ENCODE measurements around the gene SCNN1B. TPM values are rescaled to one million over a fixed set of nuclear protein-coding genes. Genes with fewer than 3 reads are reported as not detected.

The SCNN1B gene
- total RNA-seq, 1 donor from 2014 or later: 38.3 TPM

DNA sequence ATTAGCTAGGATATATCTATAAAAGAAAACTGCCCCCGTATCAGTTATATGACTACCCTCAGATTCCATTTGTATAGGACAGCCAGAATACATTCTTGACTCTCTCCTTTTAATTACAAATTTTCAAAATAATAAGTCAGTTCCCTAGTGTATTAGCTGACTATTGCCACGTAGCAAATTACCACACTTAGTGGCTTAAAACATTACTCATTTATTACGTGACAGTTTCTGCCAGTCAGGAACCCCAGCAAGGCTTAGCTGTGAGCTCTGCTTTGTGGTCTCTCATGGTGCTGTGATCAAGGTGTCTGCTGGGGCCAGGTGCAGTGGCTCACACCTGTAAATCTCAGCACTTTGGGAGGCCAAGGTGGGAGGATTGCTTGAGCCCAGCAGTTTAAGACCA lies 13.9 kb upstream of the SCNN1B start:
- Histone ChIP-seq H3K27me3 (ENCODE audit: low read depth) (no peaks in the 10 kb centered on the region), H3K36me3 (no peaks in the 10 kb centered on the region), H3K9me3 (no peaks in the 10 kb centered on the region), H3K4me3 (no peak overlapping the region), H3K27ac (no peak overlapping the region), H3K4me1 (no peaks in the 10 kb centered on the region)
- TF ChIP-seq, protein P1, sequence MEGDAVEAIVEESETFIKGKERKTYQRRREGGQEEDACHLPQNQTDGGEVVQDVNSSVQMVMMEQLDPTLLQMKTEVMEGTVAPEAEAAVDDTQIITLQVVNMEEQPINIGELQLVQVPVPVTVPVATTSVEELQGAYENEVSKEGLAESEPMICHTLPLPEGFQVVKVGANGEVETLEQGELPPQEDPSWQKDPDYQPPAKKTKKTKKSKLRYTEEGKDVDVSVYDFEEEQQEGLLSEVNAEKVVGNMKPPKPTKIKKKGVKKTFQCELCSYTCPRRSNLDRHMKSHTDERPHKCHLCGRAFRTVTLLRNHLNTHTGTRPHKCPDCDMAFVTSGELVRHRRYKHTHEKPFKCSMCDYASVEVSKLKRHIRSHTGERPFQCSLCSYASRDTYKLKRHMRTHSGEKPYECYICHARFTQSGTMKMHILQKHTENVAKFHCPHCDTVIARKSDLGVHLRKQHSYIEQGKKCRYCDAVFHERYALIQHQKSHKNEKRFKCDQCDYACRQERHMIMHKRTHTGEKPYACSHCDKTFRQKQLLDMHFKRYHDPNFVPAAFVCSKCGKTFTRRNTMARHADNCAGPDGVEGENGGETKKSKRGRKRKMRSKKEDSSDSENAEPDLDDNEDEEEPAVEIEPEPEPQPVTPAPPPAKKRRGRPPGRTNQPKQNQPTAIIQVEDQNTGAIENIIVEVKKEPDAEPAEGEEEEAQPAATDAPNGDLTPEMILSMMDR (IDR thresholded peaks at IDR 0.05): no peak
- intact Hi-C loops (cut with DNase I): no loop called here
- DNase-seq (no peak), ATAC-seq (no peak)

DNA sequence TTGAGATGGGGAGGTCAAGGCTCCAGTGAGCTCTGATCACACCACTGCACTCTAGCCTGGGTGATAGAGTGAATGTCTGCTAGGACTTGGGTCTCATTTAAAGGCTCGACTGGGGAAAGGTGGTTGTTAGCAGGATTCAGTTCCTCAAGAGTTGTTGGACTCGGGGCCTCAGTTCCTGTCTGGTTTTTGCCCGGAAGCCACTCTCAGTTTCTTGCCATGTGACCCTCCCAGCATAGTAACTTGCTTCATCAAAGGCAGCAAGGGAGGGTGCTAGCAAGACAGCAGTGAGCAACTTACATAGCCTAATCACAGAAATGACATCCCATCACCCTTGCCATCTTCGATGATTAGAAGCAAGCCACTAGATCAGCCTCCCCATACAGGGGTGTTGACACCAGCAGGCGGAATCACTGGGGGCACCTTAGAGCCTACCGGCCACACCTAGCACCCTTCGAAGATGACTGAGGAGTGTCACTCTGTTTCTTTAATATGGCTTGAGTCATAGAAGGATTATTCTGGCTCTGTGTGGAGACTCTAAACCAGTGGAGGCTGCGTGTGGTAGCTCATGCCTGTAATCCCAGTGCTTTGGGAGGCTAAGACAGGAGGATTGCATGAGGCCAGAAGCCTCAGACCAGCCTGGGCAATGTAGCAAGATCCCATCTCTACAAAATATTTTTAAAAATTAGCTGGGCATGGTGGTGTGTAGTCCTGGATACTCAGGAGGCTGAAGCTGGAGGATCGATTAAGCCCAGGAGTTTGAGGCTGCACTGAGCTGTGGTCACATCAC lies 13.2 kb upstream of the SCNN1B start:
- no peaks in the 10 kb centered on the region for H3K27me3 ChIP-seq (ENCODE audit: low read depth)
- ATAC-seq (no peak), DNase-seq (no peak)
- intact Hi-C loops (cut with DNase I): no loop called here
- no peaks in the 10 kb centered on the region for H3K36me3 ChIP-seq
- H3K27ac ChIP-seq: no peak overlapping the region
- H3K4me3 ChIP-seq: no peak overlapping the region
- no peaks in the 10 kb centered on the region for H3K4me1 ChIP-seq
- no peaks in the 10 kb centered on the region for H3K9me3 ChIP-seq
- TF ChIP-seq, protein P1 (IDR thresholded peaks at IDR 0.05): no peak

DNA sequence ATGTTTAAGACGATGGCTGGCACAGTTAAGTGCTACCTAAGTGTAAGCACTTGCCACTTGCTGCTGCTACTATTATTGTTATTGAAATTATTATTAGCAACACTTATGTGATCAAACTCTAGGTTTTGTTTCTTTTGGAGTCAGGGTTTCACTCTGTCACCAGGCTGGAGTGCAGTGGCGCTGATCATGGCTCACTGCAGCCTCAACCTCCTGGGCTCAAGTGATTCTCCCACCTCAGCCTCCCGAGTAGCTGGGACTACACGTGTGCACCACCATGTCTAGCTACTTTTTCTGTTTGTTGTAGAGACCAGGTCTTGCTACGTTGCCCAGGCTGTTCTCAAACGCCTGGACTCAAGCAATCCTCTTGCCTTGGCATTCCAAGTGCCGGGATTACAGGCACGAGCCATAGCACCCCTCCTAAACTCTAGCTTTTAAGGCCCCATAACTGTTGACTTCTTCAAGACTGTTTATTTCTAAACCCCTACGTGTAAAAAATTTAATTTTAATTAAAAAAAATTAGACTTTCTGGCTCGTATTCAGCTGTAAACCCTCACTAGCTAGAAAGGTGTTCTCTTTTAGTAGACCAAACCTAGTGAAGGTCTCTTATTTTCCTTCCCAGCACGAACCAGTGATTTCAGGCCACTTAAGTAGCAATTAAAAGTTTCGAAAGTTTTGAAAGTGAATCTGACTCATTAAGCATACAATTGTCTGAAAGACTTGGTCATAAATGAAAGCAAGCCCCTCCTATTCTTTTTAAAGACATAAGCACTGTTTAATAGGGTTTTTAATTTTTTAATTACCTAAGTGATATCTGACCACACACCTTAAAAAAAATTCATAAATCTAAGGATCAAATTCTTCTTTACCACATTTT lies 11.7 kb upstream of the SCNN1B start:
- TF ChIP-seq, protein P1 (IDR thresholded peaks at IDR 0.05): no peak
- H3K9me3 ChIP-seq: no peaks in the 10 kb centered on the region
- peak overlapping the region; percentile 54 for H3K27ac ChIP-seq
- H3K4me1 ChIP-seq: no peaks in the 10 kb centered on the region
- intact Hi-C loops (cut with DNase I): no loop called here
- no peaks in the 10 kb centered on the region for H3K36me3 ChIP-seq
- ATAC-seq (peak; percentile 57 to 84), DNase-seq (no peak)
- H3K4me3 ChIP-seq: no peak overlapping the region
- no peaks in the 10 kb centered on the region for H3K27me3 ChIP-seq (ENCODE audit: low read depth)

DNA sequence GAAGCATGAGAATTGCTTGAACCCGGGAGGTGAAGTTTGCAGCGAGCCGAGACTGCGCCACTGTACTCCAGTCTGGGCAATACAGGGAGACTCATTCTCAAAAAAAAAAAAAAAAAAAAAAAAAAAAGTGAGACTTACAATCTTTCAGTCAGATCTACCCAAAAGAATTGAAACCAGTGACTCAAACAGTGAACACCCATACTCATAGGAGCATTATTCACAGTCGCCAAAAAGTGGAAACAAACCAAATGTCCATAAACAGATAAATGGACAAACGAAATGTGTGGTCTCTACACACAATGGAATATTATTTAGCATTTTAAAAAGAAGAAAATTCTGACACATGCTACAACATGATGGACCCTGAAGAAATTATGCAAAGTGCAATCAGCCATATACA lies 9.1 kb upstream of the SCNN1B start:
- no peak for DNase-seq
- Histone ChIP-seq H3K27ac (no peak overlapping the region), H3K4me3 (no peak overlapping the region), H3K36me3 (no peaks in the 10 kb centered on the region), H3K27me3 (ENCODE audit: low read depth) (no peaks in the 10 kb centered on the region), H3K4me1 (no peaks in the 10 kb centered on the region), H3K9me3 (no peaks in the 10 kb centered on the region)
- TF ChIP-seq, protein P1 (IDR thresholded peaks at IDR 0.05): no peak
- no peak for ATAC-seq
- intact Hi-C loops (cut with DNase I): no loop called here

DNA sequence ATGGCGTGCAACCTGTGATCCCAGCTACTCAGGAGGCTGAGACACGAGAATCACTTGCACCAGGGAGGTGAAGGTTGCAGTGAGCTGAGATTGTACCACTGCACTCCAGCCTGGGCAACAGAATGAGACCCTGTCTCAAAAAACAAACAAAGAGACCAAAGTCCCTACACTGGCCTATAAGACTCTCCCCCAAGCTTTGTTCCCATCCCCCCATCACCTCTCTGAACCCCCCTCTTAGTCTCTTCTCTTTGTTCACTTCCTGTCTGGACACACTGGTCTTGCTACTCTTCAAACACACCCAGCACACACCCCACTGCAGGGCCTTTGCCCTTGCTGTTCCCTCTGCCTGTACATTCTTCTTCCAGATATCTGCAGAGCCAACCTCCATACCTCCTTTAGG lies 7.8 kb upstream of the SCNN1B start:
- intact Hi-C loops (cut with DNase I): no loop called here
- Histone ChIP-seq H3K9me3 (no peaks in the 10 kb centered on the region), H3K4me1 (no peaks in the 10 kb centered on the region), H3K4me3 (no peak overlapping the region), H3K27ac (no peak overlapping the region), H3K27me3 (ENCODE audit: low read depth) (no peaks in the 10 kb centered on the region), H3K36me3 (no peaks in the 10 kb centered on the region)
- no peak for DNase-seq
- TF ChIP-seq, protein P1 (IDR thresholded peaks at IDR 0.05): no peak
- ATAC-seq: no peak

Measured in lower lobe of right lung (tissue), 2 donors.